Esophagus squamous epithelium (tissue), 4 donors: Measurements from ENCODE around the gene SCN5A.

Experiments used
- POLR2A ChIP-seq, 4 donors: fragments of 450-650 bp; IDR thresholded peaks; one replicate each; pipeline ENCODE4 v1.6.1; 2017; ENCODE audit warnings: antibody characterized with exemption in 4 of 4, mild to moderate bottlenecking in 4 of 4, moderate library complexity in 3 of 4
- TF ChIP-seq, protein P1 (sequence below), 6 experiments: fragments of 450-650 bp in 4 of 6; fragments of 200-600 bp in 2 of 6; sonication (generic) in 2 of 6; IDR thresholded peaks; one replicate each; pipeline ENCODE4 v1.5.1; 2016 to 2019; ENCODE audit warnings: antibody characterized with exemption in 6 of 6, mild to moderate bottlenecking in 4 of 6, moderate library complexity in 4 of 6

DNA sequence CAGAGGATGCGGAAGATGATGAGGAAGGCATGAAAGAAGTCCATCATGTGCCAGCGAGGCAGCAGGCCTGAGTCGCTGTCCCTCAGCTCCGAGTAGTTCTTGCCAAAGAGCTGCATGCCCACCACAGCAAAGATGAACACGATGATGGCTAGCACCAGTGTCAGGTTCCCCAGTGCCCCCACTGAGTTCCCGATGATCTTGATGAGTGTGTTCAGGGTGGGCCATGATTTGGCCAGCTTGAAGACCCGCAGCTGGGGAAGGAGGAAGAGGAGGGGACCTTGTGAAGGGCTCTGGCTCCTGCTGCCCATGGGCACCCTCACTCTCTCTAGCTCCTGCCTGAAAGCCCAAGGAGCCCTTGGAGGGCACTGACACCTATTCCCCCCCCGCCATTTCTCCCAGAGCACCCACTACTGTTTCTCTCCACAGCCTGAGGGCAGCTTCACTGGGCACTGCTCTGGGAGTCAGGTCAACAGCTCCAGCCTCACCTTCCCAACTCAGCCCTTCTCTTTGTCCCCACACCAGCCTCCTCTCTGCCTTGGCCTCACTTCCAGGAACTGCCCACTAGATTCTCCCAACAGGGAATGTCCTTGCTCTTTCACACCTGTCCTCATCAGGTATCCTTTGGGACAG is 63.6 kb downstream of the SCN5A start:
- TF ChIP-seq, protein P1, sequence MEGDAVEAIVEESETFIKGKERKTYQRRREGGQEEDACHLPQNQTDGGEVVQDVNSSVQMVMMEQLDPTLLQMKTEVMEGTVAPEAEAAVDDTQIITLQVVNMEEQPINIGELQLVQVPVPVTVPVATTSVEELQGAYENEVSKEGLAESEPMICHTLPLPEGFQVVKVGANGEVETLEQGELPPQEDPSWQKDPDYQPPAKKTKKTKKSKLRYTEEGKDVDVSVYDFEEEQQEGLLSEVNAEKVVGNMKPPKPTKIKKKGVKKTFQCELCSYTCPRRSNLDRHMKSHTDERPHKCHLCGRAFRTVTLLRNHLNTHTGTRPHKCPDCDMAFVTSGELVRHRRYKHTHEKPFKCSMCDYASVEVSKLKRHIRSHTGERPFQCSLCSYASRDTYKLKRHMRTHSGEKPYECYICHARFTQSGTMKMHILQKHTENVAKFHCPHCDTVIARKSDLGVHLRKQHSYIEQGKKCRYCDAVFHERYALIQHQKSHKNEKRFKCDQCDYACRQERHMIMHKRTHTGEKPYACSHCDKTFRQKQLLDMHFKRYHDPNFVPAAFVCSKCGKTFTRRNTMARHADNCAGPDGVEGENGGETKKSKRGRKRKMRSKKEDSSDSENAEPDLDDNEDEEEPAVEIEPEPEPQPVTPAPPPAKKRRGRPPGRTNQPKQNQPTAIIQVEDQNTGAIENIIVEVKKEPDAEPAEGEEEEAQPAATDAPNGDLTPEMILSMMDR (IDR thresholded peaks at IDR 0.05): no peak
- TF ChIP-seq POLR2A (IDR thresholded peaks at IDR 0.05): no peak
